Fibroblast of peridontal ligament (primary cell): ENCODE data around the gene IRF4.
A peak's percentile ranks its signal among the peaks of the same experiment; 100 is the strongest.
"Not testable (repeated sequence)": the region's sequence is repeated elsewhere in the genome, so short reads cannot be mapped to it uniquely, and the experiment has no call there.

Experiments
- DNase-seq: peaks from one replicate; pipeline ENCODE4 v3.0.0-alpha.2; 2010; ENCODE audit errors: extremely low read depth

IRF4 gene

DNA sequence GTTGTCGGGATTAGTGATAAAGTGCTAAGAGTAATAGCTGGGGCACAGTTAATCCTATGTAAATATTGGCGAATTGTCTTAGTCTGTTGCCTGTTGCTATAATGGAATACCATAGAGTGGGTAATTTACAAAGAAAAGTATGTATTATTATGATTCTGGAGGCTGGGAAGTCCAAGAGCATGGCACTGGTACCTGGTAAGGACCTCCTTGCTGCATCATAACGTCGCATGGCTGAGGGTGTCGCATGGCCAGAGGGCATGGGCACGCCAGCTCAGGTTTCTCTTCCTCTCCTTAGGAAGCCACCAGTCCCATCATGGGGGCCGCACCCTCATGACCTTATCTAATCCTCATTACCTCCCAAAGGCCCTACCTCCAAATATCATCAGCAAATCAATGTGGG lies 29.7 kb downstream of the IRF4 start:
- no peak for DNase-seq

GRCh38 chr6:422433-423054 lies 31.0 kb downstream of the IRF4 start:
- peak; percentile 85 for DNase-seq

DNA sequence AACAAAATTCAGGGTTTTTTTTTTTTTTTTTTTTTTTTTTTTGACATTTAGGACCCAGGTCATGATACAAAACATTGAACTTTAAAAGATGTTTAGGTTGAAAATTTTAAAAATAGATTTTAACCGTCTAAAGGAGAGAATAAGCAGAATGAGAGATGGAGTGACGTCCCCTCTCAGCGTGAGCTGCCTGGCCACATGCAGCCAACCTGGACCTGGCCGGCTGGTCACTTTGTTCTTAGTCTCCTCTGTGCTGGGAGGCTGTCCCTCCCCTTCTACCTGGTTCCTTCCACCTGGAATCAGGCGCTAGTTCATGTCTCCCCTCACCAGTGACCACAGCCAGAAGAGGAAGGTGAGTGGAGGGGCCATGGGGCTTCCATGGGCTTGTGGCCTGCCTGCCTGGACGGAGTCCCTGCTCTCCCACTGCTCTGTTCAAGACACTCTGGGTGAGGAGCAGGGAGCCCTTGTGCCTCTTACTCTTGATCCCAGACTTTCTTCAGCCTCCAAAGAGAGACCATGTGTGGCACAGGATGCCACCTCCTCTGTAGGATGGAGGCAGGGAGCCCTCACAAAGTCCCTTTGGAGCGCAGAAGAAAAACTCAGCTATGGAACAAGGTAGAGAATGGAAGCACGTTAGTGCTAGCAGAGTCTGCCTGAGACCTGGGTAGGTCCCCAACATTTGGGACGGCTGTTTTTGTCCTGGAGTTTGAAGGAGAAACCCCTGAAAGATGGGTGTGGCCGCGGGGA lies 31.7 kb downstream of the IRF4 start:
- no peak for DNase-seq

DNA sequence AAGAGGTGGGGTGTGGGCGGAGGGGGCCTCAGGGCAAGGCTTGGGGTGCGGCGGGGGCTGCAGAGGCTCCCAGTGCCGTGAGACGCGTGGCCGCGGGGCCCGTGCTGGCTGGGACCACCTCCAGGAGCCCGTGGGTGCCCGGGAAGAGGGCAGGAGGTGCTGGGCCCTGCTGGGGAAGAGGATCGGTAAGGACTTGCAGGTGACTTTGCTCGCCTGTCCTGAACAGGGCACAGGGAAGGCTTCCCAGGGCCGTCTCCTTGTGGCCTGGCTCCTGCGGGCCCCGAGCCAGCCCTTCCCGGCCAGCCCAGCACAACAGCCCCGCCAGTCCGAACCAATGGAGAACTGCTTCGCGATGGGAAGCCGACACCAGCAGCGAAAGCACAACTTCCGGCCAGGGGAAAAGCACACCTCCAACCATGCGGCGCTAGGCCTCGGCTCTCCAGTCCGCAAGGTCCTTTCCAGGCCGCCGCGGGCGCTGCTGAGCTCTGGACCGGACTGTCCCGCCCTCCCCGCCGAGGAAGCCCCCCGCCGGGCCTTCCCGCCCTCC lies 32.3 kb downstream of the IRF4 start:
- DNase-seq, result no peak

DNA sequence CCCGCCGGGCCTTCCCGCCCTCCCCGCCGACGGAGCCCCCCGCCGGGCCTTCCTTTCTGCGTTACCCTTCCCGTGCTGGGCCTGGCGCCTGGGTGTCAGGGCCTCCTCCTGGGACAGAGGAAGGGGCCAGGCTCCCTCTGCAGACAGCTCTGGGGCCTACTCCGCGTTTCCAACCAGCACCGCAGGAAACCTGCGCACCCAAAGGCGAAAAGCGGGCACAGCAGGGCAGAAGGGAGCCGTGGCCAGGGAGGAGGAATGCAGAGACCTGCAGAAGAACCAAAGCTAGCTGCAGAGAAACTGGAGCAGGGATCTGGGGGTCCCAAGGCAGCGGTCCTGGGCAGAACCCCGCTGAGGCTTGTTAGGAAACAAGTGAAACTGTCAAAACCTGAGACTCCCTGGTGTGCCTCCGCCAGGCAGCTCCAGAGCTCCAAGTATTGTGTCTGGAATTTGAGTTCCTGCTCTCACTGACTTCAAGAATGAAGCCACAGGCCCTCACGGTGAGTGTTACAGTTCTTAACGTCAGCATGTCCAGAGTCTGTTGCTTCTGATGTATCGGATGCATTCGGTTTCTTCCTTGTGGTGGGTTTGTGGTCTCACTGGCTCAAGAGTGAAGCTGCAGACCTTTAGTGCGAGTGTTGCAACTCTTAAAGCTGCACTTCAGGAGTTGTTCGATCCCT lies 33.3 kb downstream of the IRF4 start:
- no peak for DNase-seq

GRCh38 chr6:425418-425788 lies 33.9 kb downstream of the IRF4 start:
- not testable (repeated sequence) for DNase-seq

- not testable (repeated sequence) for DNase-seq
Measured at GRCh38 chr6:426198-426738, 34.7 kb downstream of the IRF4 start.

- DNase-seq, result no peak
Measured at GRCh38 chr6:428047-428603, 36.6 kb downstream of the IRF4 start.

GRCh38 chr6:429515-430121 lies 38.1 kb downstream of the IRF4 start:
- DNase-seq, result no peak

DNA sequence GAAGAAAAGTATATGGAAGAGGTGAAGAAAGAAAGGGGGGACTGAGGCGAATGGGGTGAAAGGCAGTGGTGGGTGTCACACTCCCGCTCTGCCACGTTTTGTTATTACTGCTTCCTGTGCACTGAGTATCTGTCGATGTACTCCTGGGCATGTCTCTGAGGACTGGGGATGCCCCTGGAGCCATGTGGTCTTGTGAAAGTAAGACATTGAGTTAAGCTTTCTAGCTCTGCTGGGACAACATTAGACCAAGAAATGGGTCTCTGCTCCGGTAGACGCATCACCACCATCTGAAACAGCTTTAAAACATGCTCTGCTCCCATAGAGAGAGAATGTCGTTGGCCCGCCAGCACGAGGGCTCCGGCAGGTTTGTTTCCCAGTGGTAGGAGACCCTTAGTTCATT lies 40.0 kb downstream of the IRF4 start:
- DNase-seq, result no peak

GRCh38 chr6:431986-432385 lies 40.4 kb downstream of the IRF4 start:
- no peak for DNase-seq

DNA sequence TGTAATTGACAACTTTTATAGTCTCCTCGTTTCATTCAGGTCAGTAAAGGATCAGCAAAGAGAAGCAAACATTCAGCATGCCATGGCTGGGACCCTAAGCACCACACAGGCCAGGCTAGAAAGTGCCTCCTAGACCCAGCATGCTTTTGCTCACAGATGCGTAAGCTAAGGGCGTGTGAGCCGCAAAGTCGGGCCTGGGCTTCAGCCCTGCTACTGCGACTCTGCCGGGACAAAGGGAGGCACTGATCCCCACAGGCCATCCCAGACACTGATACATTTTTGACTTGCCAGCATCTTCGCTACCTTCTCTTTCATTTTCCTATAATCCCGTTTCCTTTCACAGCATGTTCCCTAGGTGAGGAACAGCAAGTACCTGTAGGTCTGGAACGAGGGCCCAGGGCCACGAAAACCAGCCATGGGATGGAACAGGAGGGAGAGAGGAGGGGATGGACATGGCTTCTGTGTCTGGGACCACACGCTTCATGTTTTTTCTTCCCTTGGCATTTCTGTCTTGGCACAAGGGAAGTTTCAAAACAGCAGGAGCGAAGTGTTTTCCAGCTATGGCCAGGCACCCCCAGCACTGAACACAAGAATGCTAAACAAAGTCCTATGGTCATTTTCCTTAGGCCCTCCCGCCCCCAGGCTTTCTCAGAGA lies 42.6 kb downstream of the IRF4 start:
- DNase-seq, result no peak

DNA sequence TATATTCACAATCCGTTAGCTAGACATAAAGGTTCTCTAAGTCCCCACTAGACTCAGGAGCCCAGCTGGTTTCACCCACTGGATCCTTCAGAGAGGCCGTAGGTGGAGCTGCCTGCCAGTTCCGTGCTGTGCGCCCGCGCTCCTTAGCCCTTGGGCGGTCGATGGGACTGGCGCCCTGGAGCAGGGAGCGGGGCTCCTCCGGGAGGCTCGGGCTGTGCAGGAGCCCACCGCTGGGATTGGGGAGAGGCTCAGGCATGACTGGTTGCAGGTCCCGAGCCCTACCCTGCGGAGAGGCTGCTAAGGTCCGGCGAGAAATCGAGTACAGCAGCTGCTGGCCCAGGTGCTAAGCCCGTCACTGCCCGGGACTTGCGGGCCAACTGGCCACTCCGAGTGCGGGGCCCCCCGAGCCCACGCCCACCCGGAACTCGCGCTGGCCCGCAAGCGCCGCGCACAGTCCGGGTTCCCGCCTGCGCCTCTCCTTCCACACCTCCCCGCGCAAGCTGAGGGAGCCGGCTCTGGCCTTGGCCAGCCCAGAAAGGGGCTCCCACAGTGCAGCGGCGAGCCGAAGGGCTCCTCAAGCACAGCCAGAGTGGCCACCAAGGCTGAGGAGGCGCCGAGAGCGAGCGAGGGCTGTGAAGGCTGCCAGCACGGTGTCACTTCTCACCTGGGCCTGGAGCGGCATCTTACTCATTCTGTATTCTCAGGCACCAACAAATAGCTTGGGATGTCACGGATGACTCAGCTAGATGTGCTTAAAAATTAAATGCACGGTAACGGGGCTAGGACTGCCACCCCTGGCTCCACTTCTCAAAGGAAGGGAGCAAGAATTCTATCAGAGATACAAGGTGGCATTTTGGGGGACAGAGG lies 44.1 kb downstream of the IRF4 start:
- no peak for DNase-seq

DNA sequence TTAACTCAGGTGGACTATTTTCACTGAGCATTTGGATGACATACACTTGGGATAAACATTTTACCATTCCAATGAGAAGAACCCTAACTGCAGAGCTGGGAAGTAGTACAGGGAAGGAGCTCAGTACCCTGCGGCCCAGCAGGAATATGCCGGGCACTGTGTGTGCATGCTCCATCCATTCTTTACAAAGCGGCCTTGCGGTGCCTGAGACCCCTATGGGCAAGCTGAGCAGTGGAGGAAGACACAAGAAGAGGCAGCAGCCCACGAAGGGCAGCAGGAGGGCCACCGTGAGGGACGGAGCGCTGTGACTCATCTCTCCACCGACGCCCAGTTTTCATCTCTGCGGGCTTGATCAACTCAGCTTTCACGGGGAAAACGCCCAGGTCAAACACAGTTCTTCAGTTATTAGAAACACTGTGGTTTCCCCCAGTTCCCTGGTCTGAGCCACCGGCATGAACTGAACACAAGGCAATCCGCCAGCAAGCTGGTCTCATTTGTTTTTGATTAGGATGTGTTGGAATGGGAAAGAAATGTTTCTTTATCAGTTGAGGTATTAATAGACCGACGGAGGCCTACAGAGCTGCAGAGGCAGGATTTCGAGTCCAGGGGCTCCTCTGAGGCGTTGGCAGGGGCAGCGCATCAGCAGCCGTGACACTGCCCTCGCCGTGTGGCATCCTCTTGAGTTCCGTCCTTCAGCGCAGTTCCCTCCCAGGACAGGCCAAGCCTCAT lies 44.9 kb downstream of the IRF4 start:
- peak; percentile 80 for DNase-seq

DNA sequence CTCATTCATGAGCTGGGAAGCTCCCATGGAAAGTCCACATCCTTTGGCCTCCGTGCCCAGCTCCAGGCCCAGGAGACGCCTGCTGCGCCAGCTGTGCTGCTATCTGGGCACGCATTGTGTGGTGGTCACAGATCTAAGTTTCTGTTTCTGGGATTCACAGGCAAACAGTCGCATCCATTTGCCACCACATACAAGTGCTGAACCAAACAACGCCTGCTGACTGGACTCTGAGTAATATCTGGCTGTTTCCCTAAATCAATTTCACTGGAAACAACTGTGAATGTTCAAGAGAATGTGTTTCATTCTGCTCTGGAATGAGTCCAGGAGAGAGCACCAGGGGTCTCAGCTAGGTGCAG lies 45.5 kb downstream of the IRF4 start:
- peak; percentile 17 for DNase-seq

- no peak for DNase-seq
Measured at GRCh38 chr6:438634-439170, 47.1 kb downstream of the IRF4 start.

DNA sequence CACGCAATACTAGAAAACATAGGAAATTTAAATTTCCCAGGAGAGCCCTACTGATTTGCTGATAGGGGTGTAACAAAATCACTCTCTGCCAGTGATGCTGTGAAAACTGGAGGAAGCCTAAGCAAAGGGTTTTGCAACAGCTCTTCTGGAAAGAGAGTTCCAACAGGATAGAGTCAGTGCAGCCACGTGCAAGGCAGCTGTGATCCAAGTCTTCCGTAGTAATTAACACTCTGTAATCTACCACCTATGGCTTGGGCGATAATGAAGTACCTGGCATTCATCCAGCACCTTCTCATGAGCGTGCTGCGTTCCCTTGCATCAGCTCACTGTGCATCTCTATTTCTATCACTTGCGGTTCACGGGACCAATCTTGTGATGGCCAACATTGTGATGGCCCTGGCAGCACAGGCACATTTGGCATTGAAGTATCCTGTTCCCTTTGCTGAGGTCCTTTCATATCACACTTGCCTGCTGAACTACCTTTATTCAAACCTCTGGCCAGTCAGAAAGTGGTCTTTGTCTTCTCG lies 48.2 kb downstream of the IRF4 start:
- DNase-seq, result peak; percentile 6

- no peak for DNase-seq
Measured at GRCh38 chr6:441126-441920, 49.8 kb downstream of the IRF4 start.
